Measurements from ENCODE around the gene RFX2.

Gene RFX2

GRCh38 chr19:5947435-5947834, 162.9 kb downstream of the RFX2 start:
- in situ Hi-C loops (cut with MboI; ENCODE audit: low sequenced_read_pairs): no loop called here

- in situ Hi-C loops (cut with MboI; ENCODE audit: low sequenced_read_pairs): no loop called here
Observed at GRCh38 chr19:5943623-5944022, 166.7 kb downstream of the RFX2 start.

Measured in HL-60/S4 treated with phorbol 12-myristate 13-acetate at 8.2 ng/mL for 4 days and 3 days (cell line).